Retinal pigment epithelial cell (primary cell): ENCODE measurements around the gene GRK5.

Source experiments
- DNase-seq: peaks from one replicate; pipeline ENCODE4 v3.0.0-alpha.2; 2010; ENCODE audit warnings: low read depth
- H3K4me3 ChIP-seq: 2 replicates; pipeline ENCODE4 v1.5.1; 2011; ENCODE audit warnings: mild to moderate bottlenecking, low read length, control low read depth, moderate library complexity
- TF ChIP-seq, protein P1 (sequence below): conservative IDR thresholded peaks from 2 replicates; pipeline ENCODE4 v1.5.1; 2011; ENCODE audit warnings: low read depth, low read length, control low read depth, inconsistent platforms

GRK5 gene

DNA sequence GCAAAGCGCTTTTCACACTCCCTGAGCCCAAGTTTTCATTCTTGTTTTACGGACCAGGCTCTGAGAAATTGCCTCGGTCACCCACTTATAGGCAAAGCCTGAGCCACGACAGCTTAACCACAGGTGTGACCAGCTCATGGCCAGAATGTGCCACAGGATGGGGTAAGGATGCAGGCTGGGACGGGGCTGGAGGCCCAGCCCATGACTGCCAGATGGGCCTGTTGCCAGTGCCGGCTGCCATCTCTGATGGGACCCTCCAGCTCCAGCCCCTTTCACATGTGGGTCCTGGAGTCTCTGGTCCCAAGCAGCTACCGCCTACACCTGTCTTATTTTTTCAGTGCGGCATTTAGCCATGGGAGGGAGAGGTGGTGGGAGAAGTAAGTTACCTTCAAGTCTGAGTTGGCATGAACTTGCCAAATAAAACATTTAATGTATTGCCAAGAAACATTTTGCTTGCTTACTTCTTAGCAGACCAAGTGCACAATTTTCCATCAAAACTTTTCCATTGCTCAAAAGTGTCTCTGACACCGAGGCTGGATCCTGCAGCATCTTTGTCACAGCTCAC lies 142.6 kb downstream of the GRK5 start:
- TF ChIP-seq, protein P1, sequence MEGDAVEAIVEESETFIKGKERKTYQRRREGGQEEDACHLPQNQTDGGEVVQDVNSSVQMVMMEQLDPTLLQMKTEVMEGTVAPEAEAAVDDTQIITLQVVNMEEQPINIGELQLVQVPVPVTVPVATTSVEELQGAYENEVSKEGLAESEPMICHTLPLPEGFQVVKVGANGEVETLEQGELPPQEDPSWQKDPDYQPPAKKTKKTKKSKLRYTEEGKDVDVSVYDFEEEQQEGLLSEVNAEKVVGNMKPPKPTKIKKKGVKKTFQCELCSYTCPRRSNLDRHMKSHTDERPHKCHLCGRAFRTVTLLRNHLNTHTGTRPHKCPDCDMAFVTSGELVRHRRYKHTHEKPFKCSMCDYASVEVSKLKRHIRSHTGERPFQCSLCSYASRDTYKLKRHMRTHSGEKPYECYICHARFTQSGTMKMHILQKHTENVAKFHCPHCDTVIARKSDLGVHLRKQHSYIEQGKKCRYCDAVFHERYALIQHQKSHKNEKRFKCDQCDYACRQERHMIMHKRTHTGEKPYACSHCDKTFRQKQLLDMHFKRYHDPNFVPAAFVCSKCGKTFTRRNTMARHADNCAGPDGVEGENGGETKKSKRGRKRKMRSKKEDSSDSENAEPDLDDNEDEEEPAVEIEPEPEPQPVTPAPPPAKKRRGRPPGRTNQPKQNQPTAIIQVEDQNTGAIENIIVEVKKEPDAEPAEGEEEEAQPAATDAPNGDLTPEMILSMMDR: no peak
- H3K4me3 ChIP-seq: no peak overlapping the region

DNA sequence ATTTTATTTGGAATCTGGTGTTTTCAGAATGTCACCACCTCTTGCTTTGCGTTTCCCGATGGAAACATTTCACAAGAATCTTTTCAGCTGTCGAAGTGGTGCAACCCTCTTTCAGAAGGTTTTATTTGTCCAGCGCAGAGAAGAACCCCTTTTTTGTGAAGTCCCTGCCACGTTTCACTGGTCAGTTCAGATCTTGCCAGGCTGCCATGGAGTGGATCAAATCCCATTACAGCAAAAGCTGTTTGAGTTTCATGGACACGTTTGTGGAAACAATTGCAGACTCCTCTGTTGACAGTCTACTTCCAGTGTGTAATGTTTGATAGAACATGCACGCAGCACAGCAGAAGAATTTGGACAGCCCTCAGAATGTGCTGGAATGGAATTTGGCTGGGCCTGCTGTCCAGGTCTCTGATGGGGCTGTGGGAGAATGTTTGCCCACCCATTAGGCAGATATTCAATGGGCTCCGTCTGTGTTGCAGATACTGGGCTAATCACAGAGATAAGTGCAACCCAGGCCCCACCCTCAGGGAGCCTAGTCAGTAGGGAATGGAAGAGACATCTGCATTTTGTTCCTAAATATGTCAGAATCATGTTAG lies 143.2 kb downstream of the GRK5 start:
- TF ChIP-seq, protein P1: no peak
- DNase-seq: no peak

More for the DNA sequence above, 142.6 kb downstream of the GRK5 start:
- DNase-seq: no peak

DNA sequence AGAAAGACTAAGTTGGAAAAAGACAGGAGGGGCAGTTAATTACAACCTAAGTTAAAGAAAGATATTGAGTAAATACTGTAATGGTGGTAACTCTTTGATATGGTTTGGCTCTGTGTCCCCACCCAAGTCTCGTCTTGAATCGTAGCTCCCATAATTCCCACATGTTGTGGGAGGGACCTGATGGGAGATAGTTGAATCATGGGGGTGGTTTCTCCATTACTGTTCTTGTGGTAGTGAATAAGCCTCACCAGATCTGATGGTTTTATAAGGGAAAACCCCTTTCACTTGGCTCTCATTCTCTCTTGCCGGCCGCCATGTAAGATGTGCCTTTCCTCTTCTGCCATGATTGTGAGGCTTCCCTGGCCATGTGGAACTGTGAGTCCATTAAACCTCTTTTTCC lies 143.8 kb downstream of the GRK5 start:
- TF ChIP-seq, protein P1: no peak
- no peak for DNase-seq

More for the DNA sequence above, 143.2 kb downstream of the GRK5 start:
- no peak overlapping the region for H3K4me3 ChIP-seq

DNA sequence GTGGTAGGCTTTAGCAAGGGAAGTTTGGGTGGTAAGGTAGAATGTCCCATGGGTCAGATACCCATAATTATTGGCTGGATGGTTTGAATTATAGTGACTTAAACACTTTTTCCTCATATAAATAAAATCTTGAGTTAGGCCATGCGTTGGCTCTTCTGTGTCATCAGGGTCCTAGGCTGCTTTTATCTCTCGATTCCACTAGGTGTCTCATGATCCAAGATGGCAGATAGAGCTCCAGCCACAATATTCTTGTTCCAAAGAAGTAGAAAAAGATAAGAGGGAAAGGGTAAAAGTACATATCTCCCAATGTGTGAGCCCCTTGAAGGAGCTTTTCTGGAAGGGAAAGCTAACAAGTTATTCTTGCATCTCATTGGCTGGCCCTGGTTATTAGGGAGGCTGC lies 144.7 kb downstream of the GRK5 start:
- DNase-seq: no peak
- TF ChIP-seq, protein P1: no peak
- no peak overlapping the region for H3K4me3 ChIP-seq

More for the DNA sequence above, 143.8 kb downstream of the GRK5 start:
- H3K4me3 ChIP-seq: no peak overlapping the region

DNA sequence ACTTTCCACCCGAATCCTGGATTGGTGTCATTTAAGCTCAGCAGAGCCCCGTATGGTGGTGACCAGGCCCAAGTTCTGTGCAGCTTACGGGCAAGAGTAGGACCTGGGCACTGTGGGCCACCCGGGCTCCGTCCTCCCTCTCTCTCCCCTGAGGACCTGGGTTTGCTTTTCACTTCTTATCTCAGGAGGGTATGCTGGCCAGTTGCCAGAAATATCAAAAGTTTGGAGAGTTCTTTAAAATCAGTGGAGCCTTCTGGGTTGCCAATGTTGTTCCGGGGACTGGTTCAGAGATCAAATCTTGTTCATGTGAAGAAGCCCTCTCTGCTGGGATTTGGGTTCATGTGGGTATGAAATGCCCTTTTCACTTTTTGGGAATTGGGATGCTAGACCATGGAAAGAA lies 145.4 kb downstream of the GRK5 start:
- no peak overlapping the region for H3K4me3 ChIP-seq
- no peak for DNase-seq
- TF ChIP-seq, protein P1: no peak

DNA sequence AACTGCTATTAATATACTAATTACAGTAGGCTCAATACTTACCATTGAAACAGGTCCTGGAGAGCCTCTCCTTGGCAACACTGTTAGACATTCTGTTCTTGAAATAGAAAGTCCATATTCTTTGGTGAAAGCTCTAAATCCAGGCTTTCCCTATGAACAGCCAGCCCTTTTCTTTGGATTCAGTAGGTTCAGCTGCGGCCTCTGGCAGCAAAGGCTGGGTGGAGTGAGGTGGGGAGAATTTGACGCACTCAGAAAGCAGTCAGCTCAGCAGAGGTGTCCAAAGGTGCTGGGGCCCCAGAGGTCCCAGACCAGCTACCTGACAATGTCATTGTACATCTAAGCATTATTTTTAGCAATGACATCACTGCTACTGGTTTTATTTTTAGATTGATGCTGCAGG lies 146.1 kb downstream of the GRK5 start:
- TF ChIP-seq, protein P1: no peak
- no peak for DNase-seq
- no peak overlapping the region for H3K4me3 ChIP-seq

DNA sequence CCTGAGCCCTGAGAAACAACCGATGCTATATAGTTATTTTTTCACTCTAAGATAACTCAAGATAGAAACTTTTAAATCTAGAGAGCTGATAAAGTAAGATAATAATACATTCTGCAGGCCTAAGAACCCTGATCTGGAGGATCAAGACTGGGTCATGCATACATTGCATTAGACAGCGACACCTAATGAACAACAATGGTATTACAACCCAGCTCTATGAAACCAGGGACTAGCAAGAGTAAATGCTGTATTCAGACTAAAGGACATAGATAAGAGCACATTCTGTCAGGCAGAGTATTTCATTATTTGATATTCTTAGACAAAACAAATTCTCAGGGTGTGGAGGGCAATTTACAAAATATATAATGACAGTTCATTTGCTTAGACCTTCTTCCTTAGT lies 148.6 kb downstream of the GRK5 start:
- no peak for DNase-seq
- TF ChIP-seq, protein P1: peak; percentile 44
- no peak overlapping the region for H3K4me3 ChIP-seq
